GM19035 (cell line): ENCODE measurements around the gene PDE11A.

Source experiments
- ATAC-seq: cut with Tn5 transposase; IDR thresholded peaks from one replicate; pipeline ENCODE4 v1.9.1; 2021; ENCODE audit not compliant: unreplicated experiment

Gene PDE11A

GRCh38 chr2:177675350-177675821 lies 397.2 kb downstream of the PDE11A start:
- no peak for ATAC-seq

DNA sequence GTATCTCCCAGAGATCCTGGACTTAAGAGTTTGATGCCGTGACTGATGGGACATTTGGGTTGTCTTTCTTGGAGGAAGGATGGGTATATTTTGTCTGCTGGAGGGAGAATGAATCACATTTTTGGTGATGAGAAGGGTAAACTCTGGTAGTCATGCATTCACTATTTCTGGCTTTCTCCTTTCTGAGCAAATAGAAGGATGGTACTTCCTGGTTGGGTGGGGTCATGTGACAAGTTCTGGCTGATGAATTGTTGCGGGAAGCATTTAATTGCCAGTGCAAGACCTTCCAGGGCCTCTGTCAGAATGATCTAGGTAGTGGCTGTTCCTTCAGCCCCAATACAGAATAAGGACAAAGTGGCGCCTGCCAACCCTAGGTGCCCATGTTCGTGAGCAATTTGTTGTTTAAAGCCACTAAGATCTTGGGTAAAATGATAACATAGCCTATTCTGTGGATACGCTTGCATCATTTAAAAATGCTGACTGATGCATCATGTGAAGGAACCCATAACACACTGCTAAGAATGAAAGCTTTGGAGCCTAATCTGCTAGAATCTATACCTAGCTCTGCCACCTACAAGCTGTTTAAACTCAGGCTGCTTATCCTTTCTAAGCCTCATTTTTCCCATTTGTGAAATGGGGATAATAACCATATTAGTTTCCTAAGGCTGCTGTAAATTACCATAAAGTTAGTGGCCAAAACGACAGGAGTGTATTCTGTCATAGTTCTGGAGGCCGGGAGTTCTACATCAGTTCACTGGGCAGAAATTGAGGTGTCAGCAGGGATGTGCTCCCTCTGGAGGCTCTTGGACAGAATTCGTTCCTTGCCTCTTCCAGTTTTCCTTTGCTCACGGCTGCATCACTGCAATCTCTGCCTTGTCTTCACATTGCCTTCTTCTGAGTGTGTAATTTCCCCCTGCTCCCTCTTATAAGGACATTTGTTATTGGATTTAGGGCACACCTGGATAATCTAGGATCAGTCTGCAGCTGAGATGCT lies 398.7 kb downstream of the PDE11A start:
- ATAC-seq: no peak

GRCh38 chr2:177671662-177672061 lies 400.9 kb downstream of the PDE11A start:
- ATAC-seq: no peak

DNA sequence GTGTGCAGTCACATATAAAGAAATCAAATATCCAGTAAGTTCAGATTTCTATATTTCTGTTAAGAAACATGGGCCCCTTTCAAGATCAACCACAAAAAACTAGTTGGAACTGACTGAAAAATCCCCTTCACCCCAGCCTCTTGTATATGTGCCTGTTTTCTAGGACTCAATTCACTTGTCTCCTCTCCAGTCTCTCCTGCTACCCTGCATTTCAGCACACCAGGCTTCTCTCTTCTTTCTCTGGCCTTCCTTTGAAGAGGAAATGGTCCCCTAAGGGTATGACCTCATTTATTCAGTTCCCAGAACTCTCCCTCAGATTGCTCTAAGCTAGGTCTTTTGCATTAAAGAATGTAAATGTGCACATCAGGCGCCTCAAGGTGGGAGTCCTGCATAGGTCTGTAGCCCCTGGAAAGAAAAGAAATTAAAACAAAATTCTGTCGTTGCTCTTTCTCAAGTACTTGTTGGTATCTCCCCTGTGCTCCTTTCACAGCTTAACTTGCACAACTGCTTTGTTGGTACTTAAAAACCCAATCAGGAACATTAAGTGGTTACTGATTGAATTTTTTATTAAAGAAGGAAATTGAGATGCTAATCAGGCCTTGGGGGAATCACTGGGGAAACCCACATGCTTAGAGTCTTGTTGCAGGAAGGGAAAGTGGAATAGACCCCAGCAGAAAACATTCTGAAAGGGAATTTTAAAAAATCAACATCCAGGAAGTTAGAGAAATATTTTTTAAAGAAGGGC lies 401.6 kb downstream of the PDE11A start:
- ATAC-seq: no peak

DNA sequence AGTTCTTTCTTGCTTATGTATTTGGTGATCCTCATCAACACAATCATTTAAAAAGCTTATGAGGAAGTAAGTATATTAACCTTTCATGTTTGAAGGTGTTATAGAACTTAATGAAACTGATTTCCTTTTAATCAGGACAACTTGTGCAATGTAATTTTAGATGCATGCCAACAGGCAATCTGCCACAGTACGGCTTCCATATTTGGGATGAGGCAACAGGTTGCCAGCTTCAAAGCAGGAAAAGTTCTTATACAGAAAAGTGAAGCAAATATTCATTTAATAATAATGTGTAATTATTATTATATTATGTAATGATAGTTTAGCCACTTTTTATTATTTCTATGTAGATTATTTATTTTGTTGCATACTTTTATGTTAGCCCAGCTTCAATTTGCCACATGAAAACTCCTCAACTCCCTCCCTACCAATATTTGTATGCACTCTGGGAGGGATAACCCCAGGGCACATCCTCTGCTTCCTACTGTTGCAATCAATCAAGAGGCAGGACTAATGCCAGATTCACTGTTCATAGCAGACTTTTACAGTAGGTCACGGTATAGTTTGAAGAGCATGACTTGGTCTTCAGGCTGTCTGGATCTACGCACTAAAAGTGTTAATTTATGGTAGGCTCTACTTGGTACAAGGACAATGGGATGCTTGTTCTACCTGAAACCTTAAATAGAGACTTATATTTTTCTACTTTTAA lies 402.8 kb downstream of the PDE11A start:
- ATAC-seq: no peak

GRCh38 chr2:177669201-177669600 lies 403.4 kb downstream of the PDE11A start:
- ATAC-seq: no peak

DNA sequence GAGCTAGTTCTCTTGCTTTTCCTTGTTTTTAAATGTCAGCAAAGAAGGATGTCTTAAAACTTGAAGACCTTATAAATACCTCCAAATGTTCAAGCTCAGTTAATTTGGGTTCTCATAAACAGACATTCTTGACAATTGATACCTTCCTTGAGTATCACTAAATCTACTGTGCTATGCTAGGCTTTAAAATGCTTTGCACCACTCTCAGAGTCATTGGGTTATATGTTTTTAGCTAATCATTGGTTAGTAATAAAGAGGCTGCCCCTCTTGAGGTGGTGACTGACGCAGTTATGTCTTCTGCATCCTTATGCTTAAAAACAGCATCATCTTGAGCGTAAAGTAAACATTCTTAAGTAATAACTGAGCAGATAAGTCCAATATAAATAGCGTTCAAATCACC lies 404.0 kb downstream of the PDE11A start:
- ATAC-seq: no peak

GRCh38 chr2:177667626-177668025 lies 405.0 kb downstream of the PDE11A start:
- no peak for ATAC-seq

GRCh38 chr2:177666408-177666807 lies 406.2 kb downstream of the PDE11A start:
- no peak for ATAC-seq

- no peak for ATAC-seq
These were observed 406.6 kb downstream of the PDE11A start for GRCh38 chr2:177665948-177666347.

GRCh38 chr2:177665328-177665727 lies 407.2 kb downstream of the PDE11A start:
- no peak for ATAC-seq

DNA sequence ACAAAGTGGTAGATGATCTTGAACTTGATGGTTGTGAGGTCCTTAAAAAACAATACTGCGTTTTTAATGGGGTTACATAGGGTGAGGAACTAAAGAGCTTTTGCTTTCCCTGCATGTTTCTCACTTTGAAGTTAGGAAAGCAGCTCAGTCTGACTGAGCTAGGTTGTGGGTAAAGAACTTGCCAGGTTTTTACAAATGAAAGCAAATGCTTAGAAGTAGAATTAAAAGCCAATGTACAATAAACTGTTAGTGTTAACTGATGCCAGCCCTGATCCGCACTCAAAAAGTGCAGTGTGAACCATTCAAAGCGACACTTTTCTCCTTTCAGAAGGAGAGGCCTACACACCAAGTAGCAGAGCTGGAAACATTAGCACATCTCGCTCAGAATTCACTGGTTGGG lies 409.7 kb downstream of the PDE11A start:
- no peak for ATAC-seq

DNA sequence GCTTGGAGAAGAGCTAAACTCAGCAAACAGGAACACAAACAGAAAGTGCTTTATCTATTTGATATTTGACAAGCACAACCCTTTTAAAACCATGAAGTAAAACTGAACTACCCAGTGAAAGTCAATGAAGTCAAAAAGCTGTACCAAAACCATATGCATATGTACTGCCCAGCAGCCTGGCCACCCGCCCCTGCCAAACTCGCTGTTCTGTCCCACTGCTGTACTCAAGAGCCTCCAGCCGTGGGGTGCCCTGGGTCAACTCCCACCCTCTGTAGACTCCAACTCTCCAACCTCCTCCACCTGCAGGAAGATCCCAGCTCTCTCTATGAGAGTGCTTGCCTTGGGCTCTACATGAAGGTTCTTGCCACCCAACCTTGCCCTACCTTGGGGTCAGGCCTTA lies 411.8 kb downstream of the PDE11A start:
- ATAC-seq: no peak

DNA sequence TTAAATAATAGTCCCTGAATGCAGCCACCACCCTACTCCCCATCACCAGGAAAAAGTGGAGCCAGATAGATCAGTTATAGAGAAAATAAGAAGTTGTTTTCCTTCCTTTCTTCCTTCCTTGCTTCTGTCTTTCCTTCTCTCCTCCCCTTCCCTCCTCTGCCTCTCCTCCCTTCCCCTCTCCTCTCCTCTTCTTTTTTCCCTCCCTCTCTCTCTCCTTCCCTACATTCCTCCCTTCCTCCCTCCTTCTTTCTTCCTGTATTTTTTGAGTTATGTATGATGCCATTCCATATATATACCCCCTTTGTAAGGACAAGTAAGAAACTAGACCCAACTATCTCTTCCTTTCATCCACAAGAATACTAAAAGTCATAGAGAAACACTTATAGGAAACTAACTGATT lies 414.3 kb downstream of the PDE11A start:
- no peak for ATAC-seq

- no peak for ATAC-seq
These were observed 420.7 kb downstream of the PDE11A start for GRCh38 chr2:177651833-177652232.

- no peak for ATAC-seq
These were observed 422.7 kb downstream of the PDE11A start for GRCh38 chr2:177649568-177650518.

- no peak for ATAC-seq
These were observed 425.8 kb downstream of the PDE11A start for GRCh38 chr2:177646791-177647190.

DNA sequence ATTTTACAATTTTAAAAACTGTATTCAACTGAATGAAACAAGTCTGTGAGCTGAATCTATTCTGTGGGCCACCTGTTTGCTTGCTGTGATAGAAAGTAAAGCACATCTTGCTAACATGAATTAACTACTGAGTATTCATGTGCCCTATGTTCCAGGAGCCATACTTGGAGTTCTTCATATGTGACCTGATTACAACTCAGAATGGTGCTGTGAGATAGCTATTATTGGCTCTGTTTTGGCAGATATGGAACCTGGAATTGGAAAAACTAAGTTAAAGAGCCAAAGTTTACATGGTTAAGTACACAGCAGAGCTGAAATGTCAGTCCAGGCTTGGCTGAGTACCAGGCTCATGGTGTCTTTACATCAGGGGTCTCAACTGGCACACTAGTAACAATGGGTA lies 426.3 kb downstream of the PDE11A start:
- no peak for ATAC-seq

- ATAC-seq: no peak
These were observed 431.2 kb downstream of the PDE11A start for GRCh38 chr2:177641331-177641730.

GRCh38 chr2:177640423-177640822 lies 432.2 kb downstream of the PDE11A start:
- ATAC-seq: no peak
